MCF 10A (cell line): Measurements from ENCODE around the gene ANO2. TPM values are rescaled to one million over a fixed set of nuclear protein-coding genes. Genes with fewer than 3 reads are reported as not detected.

ENCODE experiments used
- BruUV-seq: library from RNA; stranded (reverse); fragments of 400-500 nt; replicated peaks from 2 replicates; lab custom pipeline; 2021; lab: Mats Ljungman, UMichigan
- CTCF ChIA-PET: fragments of 300-600 bp; sonication (Branson Sonifier 250); formaldehyde crosslinking; extraction: SDS; loops from one replicate; lab custom pipeline; 2021; ENCODE audit warnings: antibody characterized with exemption, inconsistent platforms; lab: Yijun Ruan, JAX
- POLR2A ChIA-PET: fragments of 300-600, 350-650 bp; sonication (Branson Sonifier 250); formaldehyde crosslinking; extraction: SDS; loops from one replicate; lab custom pipeline; 2020; ENCODE audit warnings: antibody characterized with exemption, inconsistent platforms; lab: Yijun Ruan, JAX
- DNase-seq: peaks from one replicate; pipeline ENCODE4 v3.0.0-alpha.2; 2018; ENCODE audit not compliant: unreplicated experiment
- H3K27ac Mint-ChIP-seq: one replicate; pipeline ENCODE4 v1.8.0; 2022; ENCODE audit warnings: mild to moderate bottlenecking, low read depth, mixed read lengths; ENCODE audit not compliant: unreplicated experiment
- H3K27me3 Mint-ChIP-seq: one replicate; pipeline ENCODE4 v1.8.0; 2022; ENCODE audit warnings: mixed read lengths; ENCODE audit not compliant: insufficient read depth, unreplicated experiment
- H3K36me3 Mint-ChIP-seq: one replicate; pipeline ENCODE4 v1.8.0; 2022; ENCODE audit warnings: mild to moderate bottlenecking, moderate library complexity, mixed read lengths; ENCODE audit not compliant: insufficient read depth, unreplicated experiment
- H3K4me1 Mint-ChIP-seq: one replicate; pipeline ENCODE4 v1.8.0; 2022; ENCODE audit warnings: mixed read lengths; ENCODE audit not compliant: insufficient read depth, unreplicated experiment
- H3K4me3 Mint-ChIP-seq: one replicate; pipeline ENCODE4 v1.8.0; 2022; ENCODE audit warnings: mild to moderate bottlenecking, moderate library complexity, mixed read lengths; ENCODE audit not compliant: unreplicated experiment
- H3K9me3 Mint-ChIP-seq: one replicate; pipeline ENCODE4 v1.8.0; 2022; ENCODE audit warnings: mixed read lengths; ENCODE audit not compliant: unreplicated experiment
- CTCF ChIP-seq: fragments of 200-600 bp; IDR thresholded peaks from one replicate; pipeline ENCODE4 v1.8.0; 2022; ENCODE audit warnings: antibody characterized with exemption, mild to moderate bottlenecking; ENCODE audit not compliant: unreplicated experiment
- intact Hi-C: fragments of 100-400 bp; cut with micrococcal nuclease; formaldehyde crosslinking; loops from 2 replicates; pipeline ENCODE4 v1.14.1; 2022
- total RNA-seq: library from RNA; stranded (reverse); gene quantifications from 2 replicates; pipeline ENCODE4 v1.2.3, GENCODE V29; 2022

The ANO2 gene
- total RNA-seq, 1 experiment from 2014 or later = not detected

- no peaks in the 10 kb centered on the region for H3K4me1 Mint-ChIP-seq
- H3K36me3 Mint-ChIP-seq = no peaks in the 10 kb centered on the region
- no peak overlapping the region for H3K27ac Mint-ChIP-seq
- POLR2A ChIA-PET = no interaction called here
- peaks cover 29% of the 10 kb centered on the region for H3K9me3 Mint-ChIP-seq
- CTCF ChIA-PET = interaction anchor here (0.6 to 0.7 kb wide), 3 partner anchors 26 to 797 kb away, joined by 3 read pairs; no protein-coding TSS in a partner anchor
- DNase-seq = no peak
- TF ChIP-seq CTCF = no peak
- intact Hi-C loops = no loop called here
- H3K4me3 Mint-ChIP-seq = no peak overlapping the region
- no TSS peak for BruUV-seq
- H3K27me3 Mint-ChIP-seq = no peaks in the 10 kb centered on the region
Measured at GRCh38 chr12:5746917-5747316, 198.1 kb downstream of the ANO2 start.

- no TSS peak for BruUV-seq
Measured at GRCh38 chr12:5746036-5746908, 198.8 kb downstream of the ANO2 start.

GRCh38 chr12:5745251-5745888 lies 199.7 kb downstream of the ANO2 start:
- intact Hi-C loops = loop anchor here (2.0 kb wide), 1 partner anchor 127 kb away; no protein-coding TSS in a partner anchor
- no peaks in the 10 kb centered on the region for H3K27me3 Mint-ChIP-seq
- ChIA-PET POLR2A (no interaction called here), CTCF (interaction anchor here (0.5 to 1.8 kb wide), 9 partner anchors 9 to 1496 kb away, joined by 3 to 5 read pairs (median 3); no protein-coding TSS in a partner anchor)
- peaks cover 42% of the 10 kb centered on the region for H3K9me3 Mint-ChIP-seq
- BruUV-seq = no TSS peak
- no peak overlapping the region for H3K27ac Mint-ChIP-seq
- peak; percentile 26 for TF ChIP-seq CTCF
- H3K36me3 Mint-ChIP-seq = no peaks in the 10 kb centered on the region
- H3K4me1 Mint-ChIP-seq = no peaks in the 10 kb centered on the region
- no peak overlapping the region for H3K4me3 Mint-ChIP-seq
- DNase-seq = peak; percentile 52

More at GRCh38 chr12:5746036-5746908, 198.8 kb downstream of the ANO2 start:
- intact Hi-C loops = no loop called here
- Mint-ChIP-seq H3K27ac (no peak overlapping the region), H3K36me3 (no peaks in the 10 kb centered on the region), H3K4me1 (no peaks in the 10 kb centered on the region), H3K9me3 (peaks cover 36% of the 10 kb centered on the region), H3K4me3 (no peak overlapping the region), H3K27me3 (no peaks in the 10 kb centered on the region)
- no peak for DNase-seq
- ChIA-PET POLR2A (no interaction called here), CTCF (interaction anchor here (0.6 to 1.8 kb wide), 6 partner anchors 8 to 38 kb away, joined by 3 to 5 read pairs (median 4); no protein-coding TSS in a partner anchor)
- no peak for TF ChIP-seq CTCF

GRCh38 chr12:5742258-5742657 lies 202.8 kb downstream of the ANO2 start:
- no peak overlapping the region for H3K27ac Mint-ChIP-seq
- no peak overlapping the region for H3K4me3 Mint-ChIP-seq
- BruUV-seq = no TSS peak
- ChIA-PET POLR2A (no interaction called here), CTCF (interaction anchor here (0.6 to 1.0 kb wide), 2 partner anchors 47 to 55 kb away, joined by 3 read pairs; no protein-coding TSS in a partner anchor)
- no peak for TF ChIP-seq CTCF
- H3K36me3 Mint-ChIP-seq = no peaks in the 10 kb centered on the region
- no peak for DNase-seq
- peaks cover 37% of the 10 kb centered on the region for H3K9me3 Mint-ChIP-seq
- no peaks in the 10 kb centered on the region for H3K27me3 Mint-ChIP-seq
- no peaks in the 10 kb centered on the region for H3K4me1 Mint-ChIP-seq
- intact Hi-C loops = no loop called here
